Endothelial cell of umbilical vein (primary cell): ENCODE data around the gene LRG1. TPM values are rescaled to one million over a fixed set of nuclear protein-coding genes. Genes with fewer than 3 reads are reported as not detected.

Source experiments
- BruUV-seq: library from RNA; stranded (reverse); fragments of 400-500 nt; replicated peaks from 2 replicates; lab custom pipeline; 2021; lab: Mats Ljungman, UMichigan
- CTCF ChIA-PET: fragments of 300-600, 350-600 bp; sonication (Branson Sonifier 250); formaldehyde crosslinking; loops from one replicate; lab custom pipeline; 2021; ENCODE audit warnings: antibody characterized with exemption, inconsistent platforms; lab: Charles Lee
- POLR2A ChIA-PET: fragments of 300-600, 350-600 bp; sonication (Branson Sonifier 250); formaldehyde crosslinking; loops from one replicate; lab custom pipeline; 2021; ENCODE audit warnings: antibody characterized with exemption, inconsistent platforms; lab: Charles Lee
- DNase-seq: peaks from one replicate; pipeline ENCODE4 v3.0.0-alpha.2; 2011; ENCODE audit warnings: low read depth, low spot score
- FAIRE-seq: peaks from 2 replicates; lab custom pipeline; 2011; peaks lifted over from hg19 to GRCh38; lab: Jason Lieb, UNC
- H2AFZ ChIP-seq: 2 replicates; pipeline ENCODE4 v1.6.0; 2012; ENCODE audit warnings: low read depth, low read length, control low read depth, inconsistent platforms
- H3K27ac ChIP-seq: 2 replicates; pipeline ENCODE4 v1.5.1; 2011; ENCODE audit warnings: low read depth, mild to moderate bottlenecking, control low read depth, low read length, moderate library complexity; ENCODE audit not compliant: insufficient read depth
- H3K27me3 ChIP-seq, 2 experiments: 2 replicates each; pipeline versions ENCODE4 v1.6.0 to v1.6.1; 2011; ENCODE audit warnings: low read length in 2 of 2, mixed read lengths in 1 of 2; ENCODE audit not compliant: control insufficient read depth in 2 of 2, insufficient read depth in 2 of 2
- H3K36me3 ChIP-seq, 2 experiments: 2 replicates in 1 of 2; 3 replicates in 1 of 2; pipeline ENCODE4 v1.5.1; 2011; ENCODE audit warnings: low read length in 2 of 2, mild to moderate bottlenecking in 1 of 2, moderate library complexity in 1 of 2; ENCODE audit not compliant: control insufficient read depth in 2 of 2, insufficient read depth in 2 of 2; ENCODE audit errors: extremely low read depth in 1 of 2
- H3K4me1 ChIP-seq: 3 replicates; pipeline ENCODE4 v1.5.1; 2011; ENCODE audit warnings: mild to moderate bottlenecking, low read length; ENCODE audit not compliant: control insufficient read depth, insufficient read depth; ENCODE audit errors: extremely low read depth
- H3K4me2 ChIP-seq: 2 replicates; pipeline ENCODE4 v1.6.1; 2011; ENCODE audit warnings: low read length, control low read depth, mixed read lengths; ENCODE audit not compliant: insufficient read depth
- H3K4me3 ChIP-seq, 3 experiments: fragments of 200-600 bp in 1 of 3; sonication (generic), shearing (Covaris generic) in 1 of 3; replicated peaks in 1 of 3; 2 replicates each; pipeline ENCODE4 v1.5.1; 2011 to 2016; ENCODE audit warnings: control low read depth in 3 of 3, low read length in 3 of 3, mild to moderate bottlenecking in 2 of 3, inconsistent platforms in 1 of 3, low read depth in 1 of 3, moderate library complexity in 1 of 3; ENCODE audit not compliant: insufficient read depth in 1 of 3
- H3K79me2 ChIP-seq: 2 replicates; pipeline ENCODE4 v1.6.0; 2012; ENCODE audit warnings: low read length, inconsistent platforms; ENCODE audit not compliant: control insufficient read depth, insufficient read depth
- H3K9ac ChIP-seq: replicated peaks from 2 replicates; pipeline ENCODE3; 2011; ENCODE audit warnings: low read length, control low read depth; ENCODE audit not compliant: insufficient read depth; ENCODE audit errors: extremely low read depth
- H3K9me1 ChIP-seq: replicated peaks from 3 replicates; pipeline ENCODE4 v1.6.0; 2011; ENCODE audit warnings: mild to moderate bottlenecking, low read length; ENCODE audit not compliant: control insufficient read depth, insufficient read depth; ENCODE audit errors: extremely low read depth
- H3K9me3 ChIP-seq: replicated peaks from 2 replicates; pipeline ENCODE4 v1.5.1; 2012; ENCODE audit warnings: low read length, inconsistent platforms; ENCODE audit not compliant: control insufficient read depth, insufficient read depth
- H4K20me1 ChIP-seq: replicated peaks from 2 replicates; pipeline ENCODE3; 2011; ENCODE audit warnings: mild to moderate bottlenecking, low read length; ENCODE audit not compliant: control insufficient read depth, insufficient read depth; ENCODE audit errors: extremely low read depth
- EZH2 ChIP-seq: IDR thresholded peaks from 2 replicates; pipeline ENCODE4 v1.6.1; 2012; ENCODE audit warnings: borderline replicate concordance, low read depth, mild to moderate bottlenecking, moderate library complexity, low read length, inconsistent platforms; ENCODE audit not compliant: severe bottlenecking
- FOS ChIP-seq: IDR thresholded peaks from 2 replicates; pipeline ENCODE4 v1.6.1; 2011; ENCODE audit warnings: mild to moderate bottlenecking, low read length, moderate library complexity, borderline replicate concordance; ENCODE audit not compliant: insufficient read depth
- GATA2 ChIP-seq: IDR thresholded peaks from 2 replicates; pipeline ENCODE4 v1.7.0; 2011; ENCODE audit warnings: low read depth, mild to moderate bottlenecking, moderate library complexity, mixed read lengths, low read length; ENCODE audit not compliant: insufficient read length, insufficient read depth
- JUN ChIP-seq: IDR thresholded peaks from 2 replicates; pipeline ENCODE4 v1.6.1; 2011; ENCODE audit warnings: borderline replicate concordance, low read depth; ENCODE audit not compliant: insufficient read length, insufficient read depth
- MYC ChIP-seq: IDR thresholded peaks from one replicate; pipeline ENCODE4 v1.6.1; 2011; ENCODE audit warnings: mild to moderate bottlenecking, low read depth, low read length
- POLR2A ChIP-seq: IDR thresholded peaks from 2 replicates; pipeline ENCODE4 v1.6.1; 2012; ENCODE audit warnings: low read depth, mild to moderate bottlenecking, control low read depth, low read length
- POLR2AphosphoS5 ChIP-seq: IDR thresholded peaks from 2 replicates; pipeline ENCODE4 v1.6.1; 2012; ENCODE audit warnings: low read depth, mild to moderate bottlenecking, control low read depth, low read length, moderate library complexity; ENCODE audit not compliant: insufficient read depth
- dilution Hi-C: fragments of 300-500 bp; cut with MboI; formaldehyde crosslinking; loops from one replicate; pipeline ENCODE4 v1.15.0; 2019; ENCODE audit warnings: low sequenced_read_pairs; ENCODE audit not compliant: extremely low pct_ligation_motif_present
- intact Hi-C: fragments of 100-400 bp; cut with micrococcal nuclease; formaldehyde crosslinking; loops from one replicate; pipeline ENCODE4 v1.10.0; 2022
- polyA plus RNA-seq, 4 experiments: library from polyadenylated mRNA; depleted of rRNA in 3 of 4; stranded (reverse) in 3 of 4; unstranded in 1 of 4; fragments of >200 nt; gene quantifications; 2 replicates each; pipeline versions ENCODE4 v1.2.1 to v1.2.3, GENCODE V29; 2011 to 2012; ENCODE audit warnings: missing spikeins in 1 of 4
- total RNA-seq: library from RNA; stranded (reverse); gene quantifications from 2 replicates; pipeline ENCODE4 v1.2.3, GENCODE V29; 2021
- TF ChIP-seq, protein P1 (sequence below), 2 donors: IDR thresholded peaks; 1 replicate in 1 of 2; 2 replicates in 1 of 2; pipeline ENCODE4 v1.5.1; 2011; ENCODE audit warnings: low read length in 2 of 2, mild to moderate bottlenecking in 2 of 2, moderate library complexity in 2 of 2, control low read depth in 1 of 2, inconsistent platforms in 1 of 2, low read depth in 1 of 2; ENCODE audit not compliant: insufficient read depth in 1 of 2; ENCODE audit errors: extremely low read depth in 1 of 2
- TF ChIP-seq, protein P2 (sequence below): IDR thresholded peaks from 2 replicates; pipeline ENCODE4 v1.6.1; 2011; ENCODE audit not compliant: insufficient read depth, insufficient read length

Gene LRG1
- total and polyA plus RNA-seq, 2 donors (not counting 3 experiments of a cell fraction or from before 2014, with no cell fraction given), result 0.21 to 0.31 TPM

DNA sequence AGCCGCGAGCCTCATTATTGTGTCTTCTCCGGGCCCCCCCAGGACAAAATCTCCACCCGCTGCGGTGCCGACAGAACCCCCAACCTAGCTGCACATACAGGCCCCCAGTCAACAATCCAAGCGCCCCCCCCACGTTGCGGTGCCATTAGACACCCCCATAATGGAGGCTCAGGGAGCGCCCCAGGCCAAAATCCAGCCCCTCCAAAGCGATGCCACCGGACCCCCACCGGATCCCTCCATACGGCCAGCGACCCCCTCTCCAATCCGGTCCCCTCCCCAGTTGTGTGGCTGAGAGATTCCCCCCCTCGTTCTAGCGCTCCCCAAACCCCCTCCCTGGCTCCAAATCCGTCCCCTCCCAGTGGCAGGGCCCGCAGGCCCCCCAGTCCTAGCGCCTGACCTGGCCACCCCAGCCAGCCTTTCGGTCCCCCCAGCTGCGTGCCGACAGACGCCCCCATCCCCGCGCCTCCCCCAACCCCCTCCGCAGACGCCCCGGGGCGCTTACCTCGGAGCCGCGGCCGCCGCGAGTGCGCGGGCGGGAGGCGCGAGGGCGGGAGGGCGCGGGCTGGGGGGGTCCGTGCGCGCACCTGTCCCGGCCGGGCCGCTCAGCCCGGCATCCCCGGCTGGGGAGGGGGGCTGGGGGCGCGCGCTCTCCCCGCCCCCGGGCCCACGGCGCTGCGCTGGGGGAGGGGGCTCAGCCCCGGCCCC is 41.3 kb upstream of the LRG1 start:
- no peak overlapping the region for H3K27ac ChIP-seq
- peaks cover 0 to 8% of the 10 kb centered on the region in 2 experiments for H3K36me3 ChIP-seq
- peaks cover 20% of the 10 kb centered on the region for H3K4me1 ChIP-seq
- peak overlapping the region; percentile 48 to 90 (median 50) for H3K4me3 ChIP-seq
- no peaks in the 10 kb centered on the region for H3K9me3 ChIP-seq
- TF ChIP-seq POLR2A (no peak), MYC (no peak), EZH2 (no peak), FOS (no peak), JUN (no peak), GATA2 (no peak), POLR2AphosphoS5 (no peak)
- TF ChIP-seq, protein P1, sequence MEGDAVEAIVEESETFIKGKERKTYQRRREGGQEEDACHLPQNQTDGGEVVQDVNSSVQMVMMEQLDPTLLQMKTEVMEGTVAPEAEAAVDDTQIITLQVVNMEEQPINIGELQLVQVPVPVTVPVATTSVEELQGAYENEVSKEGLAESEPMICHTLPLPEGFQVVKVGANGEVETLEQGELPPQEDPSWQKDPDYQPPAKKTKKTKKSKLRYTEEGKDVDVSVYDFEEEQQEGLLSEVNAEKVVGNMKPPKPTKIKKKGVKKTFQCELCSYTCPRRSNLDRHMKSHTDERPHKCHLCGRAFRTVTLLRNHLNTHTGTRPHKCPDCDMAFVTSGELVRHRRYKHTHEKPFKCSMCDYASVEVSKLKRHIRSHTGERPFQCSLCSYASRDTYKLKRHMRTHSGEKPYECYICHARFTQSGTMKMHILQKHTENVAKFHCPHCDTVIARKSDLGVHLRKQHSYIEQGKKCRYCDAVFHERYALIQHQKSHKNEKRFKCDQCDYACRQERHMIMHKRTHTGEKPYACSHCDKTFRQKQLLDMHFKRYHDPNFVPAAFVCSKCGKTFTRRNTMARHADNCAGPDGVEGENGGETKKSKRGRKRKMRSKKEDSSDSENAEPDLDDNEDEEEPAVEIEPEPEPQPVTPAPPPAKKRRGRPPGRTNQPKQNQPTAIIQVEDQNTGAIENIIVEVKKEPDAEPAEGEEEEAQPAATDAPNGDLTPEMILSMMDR (IDR thresholded peaks at IDR 0.05; ENCODE audit: extremely low read depth in 1 of 2, insufficient read depth in 1 of 2, low read depth in 1 of 2, low read length in 2 of 2), result no peak
- TF ChIP-seq, protein P2, sequence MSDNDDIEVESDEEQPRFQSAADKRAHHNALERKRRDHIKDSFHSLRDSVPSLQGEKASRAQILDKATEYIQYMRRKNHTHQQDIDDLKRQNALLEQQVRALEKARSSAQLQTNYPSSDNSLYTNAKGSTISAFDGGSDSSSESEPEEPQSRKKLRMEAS, result no peak
- BruUV-seq, result no TSS peak
- no peaks in the 10 kb centered on the region for H4K20me1 ChIP-seq
- dilution Hi-C loops, result no loop called here
- DNase-seq (no peak), FAIRE-seq (peak; percentile 42)
- no peak overlapping the region for H2AFZ ChIP-seq
- ChIA-PET CTCF (interaction anchor here (0.7 to 3.4 kb wide), 5 partner anchors 14 to 111 kb away, joined by 3 to 18 read pairs (median 4); no protein-coding TSS in a partner anchor), POLR2A (no interaction called here)
- H3K9me1 ChIP-seq, result no peaks in the 10 kb centered on the region
- intact Hi-C loops, result no loop called here
- peak overlapping the region; percentile 21 for H3K4me2 ChIP-seq
- H3K9ac ChIP-seq, result no peak overlapping the region
- no peaks in the 10 kb centered on the region for H3K27me3 ChIP-seq
- H3K79me2 ChIP-seq, result no peaks in the 10 kb centered on the region
